Sigmoid colon (tissue), 7 donors: Measurements from ENCODE around the gene HIPK4. TPM values are rescaled to one million over a fixed set of nuclear protein-coding genes. Genes with fewer than 3 reads are reported as not detected.

Source experiments
- DNase-seq: peaks from one replicate; pipeline ENCODE4 v3.0.0-alpha.2; 2019
- H3K27ac ChIP-seq, 4 donors: fragments of 200-600 bp; sonication (generic); one replicate each; pipeline ENCODE4 v1.5.1; 2016 to 2019; ENCODE audit warnings: mild to moderate bottlenecking in 1 of 4
- H3K27me3 ChIP-seq, 3 donors: fragments of 200-600 bp; sonication (generic); one replicate each; pipeline ENCODE4 v1.5.1; 2019; ENCODE audit warnings: mild to moderate bottlenecking in 1 of 3
- H3K36me3 ChIP-seq, 4 donors: fragments of 200-600 bp; sonication (generic); one replicate each; pipeline ENCODE4 v1.5.1; 2016 to 2019
- H3K4me1 ChIP-seq, 4 donors: fragments of 200-600 bp; sonication (generic); one replicate each; pipeline ENCODE4 v1.5.1; 2017 to 2019
- H3K4me3 ChIP-seq, 4 donors: fragments of 200-600 bp; sonication (generic); one replicate each; pipeline ENCODE4 v1.5.1; 2017 to 2019; ENCODE audit warnings: mild to moderate bottlenecking in 2 of 4, moderate library complexity in 1 of 4
- H3K9me3 ChIP-seq, 4 donors: fragments of 200-600 bp in 3 of 4; sonication (generic) in 3 of 4; one replicate each; pipeline versions ENCODE4 v1.5.1 to v1.6.1; 2013 to 2019
- EP300 ChIP-seq, 4 donors: sonication (generic); formaldehyde crosslinking; IDR thresholded peaks; one replicate each; pipeline ENCODE4 v1.6.1; 2017; ENCODE audit warnings: antibody characterized with exemption in 4 of 4
- POLR2A ChIP-seq, 2 donors: fragments of 450-650 bp; IDR thresholded peaks; one replicate each; pipeline ENCODE4 v1.6.1; 2016; ENCODE audit warnings: antibody characterized with exemption in 2 of 2, mild to moderate bottlenecking in 2 of 2, moderate library complexity in 2 of 2
- POLR2AphosphoS5 ChIP-seq, 4 donors: sonication (generic); formaldehyde crosslinking; IDR thresholded peaks; one replicate each; pipeline ENCODE4 v1.6.1; 2017; ENCODE audit warnings: antibody characterized with exemption in 4 of 4
- WGBS, 2 donors: extraction: QIAGEN DNeasy Blood & Tissue Kit; methylation state at CpG; one replicate each; pipeline ENCODE4 v1.1.7; 2013; 5-methylcytosine and 5-hydroxymethylcytosine counted together
- intact Hi-C: fragments of 100-400 bp; cut with DNase I; formaldehyde crosslinking; loops from one replicate; pipeline ENCODE4 v1.15.1; 2023
- polyA plus RNA-seq, 3 donors: library from polyadenylated mRNA; stranded (reverse); fragments of 200-250 nt; gene quantifications; one replicate each; pipeline ENCODE4 v1.2.3, GENCODE V29; 2013
- total RNA-seq, 4 donors: library from RNA; depleted of rRNA; stranded (reverse); fragments of >200 nt; gene quantifications; one replicate each; pipeline ENCODE4 v1.1.0, GENCODE V29; 2016
- TF ChIP-seq, protein P1 (sequence below), 4 experiments: fragments of 450-650 bp in 3 of 4; fragments of 200-600 bp in 1 of 4; IDR thresholded peaks; one replicate each; pipeline ENCODE4 v1.5.1; 2016 to 2019; ENCODE audit warnings: antibody characterized with exemption in 4 of 4, mild to moderate bottlenecking in 3 of 4, moderate library complexity in 2 of 4
- donor health status: healthy with polysubstance abuse.
- donor health status: Bipolar disorder and iron deficiency.
- donor health status: healthy.

The HIPK4 gene
- total and polyA plus RNA-seq, 7 donors: 0.06 to 0.36 (median 0.14) TPM; not detected in 4

DNA sequence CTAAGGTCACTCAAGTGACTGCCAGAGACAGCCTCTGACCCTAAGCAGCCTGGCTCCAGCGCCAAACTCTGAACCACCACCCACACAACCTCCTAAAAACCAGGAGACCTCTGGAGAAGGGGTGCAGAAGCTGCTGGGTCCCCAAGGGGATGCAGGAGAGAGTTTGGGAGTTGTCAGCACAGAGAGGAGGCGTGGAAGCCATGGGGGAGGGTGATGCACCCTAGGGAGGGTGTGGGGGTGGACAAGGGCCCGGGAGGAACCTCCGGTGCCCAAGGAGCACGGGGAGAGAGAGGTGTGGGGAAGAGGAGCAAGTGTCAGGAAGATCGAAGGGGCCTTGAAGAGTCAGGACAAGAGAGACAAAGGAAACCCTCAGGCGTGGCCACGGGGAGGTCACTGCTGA is 2.1 kb upstream of the HIPK4 start:
- no peaks in the 10 kb centered on the region for H3K9me3 ChIP-seq
- H3K27ac ChIP-seq: no peak overlapping the region
- intact Hi-C loops: no loop called here
- no peak for DNase-seq
- TF ChIP-seq, protein P1, sequence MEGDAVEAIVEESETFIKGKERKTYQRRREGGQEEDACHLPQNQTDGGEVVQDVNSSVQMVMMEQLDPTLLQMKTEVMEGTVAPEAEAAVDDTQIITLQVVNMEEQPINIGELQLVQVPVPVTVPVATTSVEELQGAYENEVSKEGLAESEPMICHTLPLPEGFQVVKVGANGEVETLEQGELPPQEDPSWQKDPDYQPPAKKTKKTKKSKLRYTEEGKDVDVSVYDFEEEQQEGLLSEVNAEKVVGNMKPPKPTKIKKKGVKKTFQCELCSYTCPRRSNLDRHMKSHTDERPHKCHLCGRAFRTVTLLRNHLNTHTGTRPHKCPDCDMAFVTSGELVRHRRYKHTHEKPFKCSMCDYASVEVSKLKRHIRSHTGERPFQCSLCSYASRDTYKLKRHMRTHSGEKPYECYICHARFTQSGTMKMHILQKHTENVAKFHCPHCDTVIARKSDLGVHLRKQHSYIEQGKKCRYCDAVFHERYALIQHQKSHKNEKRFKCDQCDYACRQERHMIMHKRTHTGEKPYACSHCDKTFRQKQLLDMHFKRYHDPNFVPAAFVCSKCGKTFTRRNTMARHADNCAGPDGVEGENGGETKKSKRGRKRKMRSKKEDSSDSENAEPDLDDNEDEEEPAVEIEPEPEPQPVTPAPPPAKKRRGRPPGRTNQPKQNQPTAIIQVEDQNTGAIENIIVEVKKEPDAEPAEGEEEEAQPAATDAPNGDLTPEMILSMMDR (IDR thresholded peaks at IDR 0.05): no peak
- TF ChIP-seq EP300 (IDR thresholded peaks at IDR 0.05): no peak
- no peak for TF ChIP-seq POLR2AphosphoS5 (IDR thresholded peaks at IDR 0.05)
- TF ChIP-seq POLR2A (IDR thresholded peaks at IDR 0.05): no peak
- H3K27me3 ChIP-seq: no peaks in the 10 kb centered on the region
- H3K4me1 ChIP-seq: no peaks in the 10 kb centered on the region
- H3K4me3 ChIP-seq: no peak overlapping the region
- no peaks in the 10 kb centered on the region for H3K36me3 ChIP-seq
- WGBS, 2 donors: 78 to 83% methylated on average over 8 of the region's 8 CpGs

DNA sequence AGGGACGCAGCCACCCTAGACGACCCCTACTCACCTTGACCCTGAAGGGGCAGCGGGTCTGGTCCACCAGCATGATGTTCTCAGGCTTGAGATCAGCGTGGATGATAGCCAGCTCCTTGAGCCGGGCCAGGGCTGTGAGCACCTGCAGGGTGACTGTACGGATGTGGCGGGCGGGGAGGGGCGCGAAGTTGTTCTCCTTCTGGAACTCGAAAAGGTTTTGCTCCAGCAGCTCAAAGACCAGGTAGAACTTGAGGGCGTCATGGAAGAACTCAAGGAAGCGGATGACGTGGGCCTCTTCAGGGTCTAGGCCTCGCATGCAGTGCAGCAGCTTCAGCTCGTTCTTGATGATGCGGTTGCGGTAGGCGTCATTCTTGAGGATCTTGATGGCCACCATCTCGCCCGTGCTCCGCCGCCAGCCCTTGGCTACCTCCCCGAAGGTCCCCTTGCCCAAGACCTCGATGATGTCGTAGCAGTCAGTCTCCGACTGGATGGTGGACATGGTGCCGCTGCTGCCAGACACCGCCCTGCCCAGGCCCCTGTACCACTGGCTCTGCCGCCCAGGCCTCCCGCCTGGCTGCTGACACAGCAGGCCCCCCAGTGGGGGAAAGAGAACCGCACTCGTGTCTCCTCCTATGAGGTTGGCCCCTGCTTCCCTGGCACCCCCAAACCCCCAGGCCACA is 437 bp downstream of the HIPK4 start:
- Histone ChIP-seq H3K4me1 (no peaks in the 10 kb centered on the region), H3K9me3 (no peaks in the 10 kb centered on the region), H3K27me3 (no peaks in the 10 kb centered on the region), H3K4me3 (no peak overlapping the region), H3K36me3 (no peaks in the 10 kb centered on the region), H3K27ac (no peak overlapping the region)
- DNase-seq: no peak
- intact Hi-C loops: no loop called here
- WGBS, 2 donors: 95 to 96% methylated on average over 33 of the region's 33 CpGs
- TF ChIP-seq POLR2A (IDR thresholded peaks at IDR 0.05) (no peak), POLR2AphosphoS5 (IDR thresholded peaks at IDR 0.05) (no peak)
- TF ChIP-seq, protein P1 (IDR thresholded peaks at IDR 0.05): no peak

DNA sequence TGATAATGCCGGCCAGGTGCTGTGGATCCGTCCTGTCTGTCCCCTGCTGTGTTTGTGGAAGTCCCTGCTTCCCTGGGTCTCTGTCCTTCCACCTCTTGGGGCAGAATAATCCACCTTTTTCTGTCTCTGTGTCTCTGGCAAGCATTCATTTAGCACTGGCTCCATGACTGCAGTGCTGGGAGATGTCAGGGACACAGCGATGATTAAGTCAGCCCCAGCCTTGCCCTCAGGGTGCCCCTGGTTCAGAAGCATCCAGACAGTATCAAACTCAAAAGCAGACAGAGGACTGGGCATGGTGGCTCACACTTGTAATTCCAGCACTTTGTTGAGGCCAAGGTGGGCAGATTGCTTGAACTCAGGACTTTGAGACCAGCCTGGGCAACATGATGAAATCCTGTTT is 1.5 kb downstream of the HIPK4 start:
- TF ChIP-seq POLR2AphosphoS5 (IDR thresholded peaks at IDR 0.05): no peak
- TF ChIP-seq, protein P1 (IDR thresholded peaks at IDR 0.05): no peak
- TF ChIP-seq EP300 (IDR thresholded peaks at IDR 0.05): no peak
- no peak for TF ChIP-seq POLR2A (IDR thresholded peaks at IDR 0.05)
- Histone ChIP-seq H3K4me1 (no peaks in the 10 kb centered on the region), H3K36me3 (no peaks in the 10 kb centered on the region), H3K27ac (no peak overlapping the region), H3K9me3 (no peaks in the 10 kb centered on the region), H3K27me3 (no peaks in the 10 kb centered on the region), H3K4me3 (no peak overlapping the region)
- WGBS, 2 donors: 84 to 86% methylated on average over 3 of the region's 3 CpGs
- intact Hi-C loops: no loop called here
- no peak for DNase-seq

DNA sequence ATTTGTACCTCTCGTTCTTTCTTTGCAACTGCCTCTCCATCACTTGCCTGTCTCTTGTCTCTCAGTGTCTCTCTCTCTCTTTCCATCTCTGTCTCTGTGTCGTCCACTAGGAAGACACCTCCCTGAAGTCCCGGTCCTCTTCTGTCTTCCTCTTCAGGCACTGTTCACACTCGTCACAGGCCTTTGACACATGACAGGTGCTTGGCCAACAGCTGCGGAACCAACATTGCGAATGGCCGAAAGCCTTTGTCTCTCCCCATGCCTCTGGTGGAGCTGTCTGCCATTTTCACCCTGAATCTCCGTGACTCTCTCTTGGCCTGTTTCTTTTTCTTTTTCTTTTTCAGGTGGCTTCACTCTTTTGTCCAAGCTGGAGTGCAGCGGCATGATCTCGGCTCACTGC is 2.8 kb downstream of the HIPK4 start:
- DNase-seq: no peak
- intact Hi-C loops: no loop called here
- no peaks in the 10 kb centered on the region for H3K4me1 ChIP-seq
- H3K27me3 ChIP-seq: no peaks in the 10 kb centered on the region
- H3K27ac ChIP-seq: no peak overlapping the region
- no peaks in the 10 kb centered on the region for H3K9me3 ChIP-seq
- H3K36me3 ChIP-seq: no peaks in the 10 kb centered on the region
- H3K4me3 ChIP-seq: no peak overlapping the region
- TF ChIP-seq EP300 (IDR thresholded peaks at IDR 0.05): no peak
- TF ChIP-seq, protein P1 (IDR thresholded peaks at IDR 0.05): no peak
- TF ChIP-seq POLR2A (IDR thresholded peaks at IDR 0.05): no peak
- TF ChIP-seq POLR2AphosphoS5 (IDR thresholded peaks at IDR 0.05): no peak
- WGBS, 2 donors: 93% methylated on average over 10 of the region's 10 CpGs
